Muscle layer of duodenum (tissue), 2 donors: ENCODE results near the gene RHCG.
"Not testable (repeated sequence)": the region's sequence is repeated elsewhere in the genome, so short reads cannot be mapped to it uniquely, and the experiment has no call there.

Experiments used
- H3K27ac ChIP-seq: one replicate; pipeline ENCODE4 v1.7.0; 2013; ENCODE audit warnings: mild to moderate bottlenecking, low read length
- H3K27me3 ChIP-seq: one replicate; pipeline ENCODE4 v1.7.0; 2013; ENCODE audit warnings: low read depth, mild to moderate bottlenecking, control low read depth, low read length
- H3K36me3 ChIP-seq, 2 donors: one replicate each; pipeline ENCODE4 v1.7.0; 2013; ENCODE audit warnings: low read length in 2 of 2, control low read depth in 1 of 2, mild to moderate bottlenecking in 1 of 2; ENCODE audit not compliant: insufficient read depth in 2 of 2, control insufficient read depth in 1 of 2
- H3K4me1 ChIP-seq, 2 donors: one replicate each; pipeline ENCODE4 v1.7.0; 2013; ENCODE audit warnings: low read length in 2 of 2, mild to moderate bottlenecking in 2 of 2, control low read depth in 1 of 2, moderate library complexity in 1 of 2; ENCODE audit not compliant: insufficient read depth in 2 of 2, control insufficient read depth in 1 of 2
- H3K4me3 ChIP-seq, 2 donors: one replicate each; pipeline ENCODE4 v1.7.0; 2013; ENCODE audit warnings: low read length in 2 of 2, low read depth in 1 of 2, mild to moderate bottlenecking in 1 of 2
- H3K9me3 ChIP-seq, 2 donors: one replicate each; pipeline ENCODE4 v1.7.0; 2013; ENCODE audit warnings: low read length in 2 of 2, control low read depth in 1 of 2, mild to moderate bottlenecking in 1 of 2; ENCODE audit not compliant: control insufficient read depth in 1 of 2
- donor health status: healthy.

RHCG gene

DNA sequence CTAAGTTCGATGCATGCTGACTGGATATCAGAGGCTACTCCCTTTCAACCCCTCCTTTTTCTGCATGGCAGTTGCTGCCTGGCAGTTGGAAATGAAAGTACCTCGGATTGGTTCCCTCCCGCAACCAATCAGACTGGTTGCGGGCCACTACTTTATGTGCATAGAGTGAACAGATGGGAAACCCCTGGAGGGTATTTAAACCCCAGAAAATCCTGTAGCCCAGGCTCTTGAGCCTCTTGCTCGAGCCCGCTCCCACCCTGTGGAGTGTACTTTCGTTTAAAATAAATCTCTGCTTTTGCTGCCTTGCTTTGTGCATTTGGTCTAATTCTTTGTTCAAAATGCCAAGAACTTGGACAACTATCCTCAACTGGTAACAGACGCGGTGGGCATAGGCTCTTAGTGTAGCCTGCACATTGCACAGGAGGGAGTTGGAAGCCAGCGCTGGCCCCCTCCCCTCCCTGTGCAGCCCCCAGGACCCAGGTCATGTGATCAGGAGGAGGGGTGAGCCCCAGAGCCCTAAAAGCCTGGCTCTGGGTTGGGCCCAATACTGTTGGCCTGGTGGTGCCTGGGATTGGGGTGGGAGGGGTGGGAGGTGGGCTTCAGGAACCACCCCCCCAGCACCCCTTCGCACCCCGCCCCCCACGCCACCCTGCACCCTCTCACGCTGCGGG, 26.8 kb downstream of the RHCG start:
- Histone ChIP-seq H3K36me3 (no peaks in the 10 kb centered on the region), H3K9me3 (no peaks in the 10 kb centered on the region), H3K4me3 (no peak overlapping the region), H3K27ac (no peak overlapping the region), H3K4me1 (no peaks in the 10 kb centered on the region), H3K27me3 (peaks cover 18% of the 10 kb centered on the region)

DNA sequence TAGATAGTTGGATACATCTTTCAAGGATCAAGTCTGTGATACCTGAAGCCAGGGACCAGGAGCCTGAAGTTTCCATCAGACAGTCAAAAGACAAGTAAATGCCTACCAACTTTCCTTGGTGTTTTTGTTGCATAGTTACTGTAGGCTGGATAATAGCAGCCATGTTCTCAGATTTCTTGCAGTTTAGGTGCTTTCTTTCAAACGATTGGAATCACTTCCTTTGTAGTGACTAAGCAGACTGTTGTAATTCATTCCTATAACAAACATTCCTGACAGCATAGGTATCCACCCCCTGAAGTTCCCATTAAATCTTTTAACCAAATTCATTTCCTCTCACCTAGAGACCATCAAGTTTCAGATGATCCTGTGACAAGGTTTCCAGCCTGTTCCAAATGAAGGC, 27.6 kb downstream of the RHCG start:
- H3K27me3 ChIP-seq, result peaks cover 18% of the 10 kb centered on the region
- H3K4me3 ChIP-seq, H3K36me3 ChIP-seq, H3K4me1 ChIP-seq, H3K27ac ChIP-seq, H3K9me3 ChIP-seq: not testable (repeated sequence)

DNA sequence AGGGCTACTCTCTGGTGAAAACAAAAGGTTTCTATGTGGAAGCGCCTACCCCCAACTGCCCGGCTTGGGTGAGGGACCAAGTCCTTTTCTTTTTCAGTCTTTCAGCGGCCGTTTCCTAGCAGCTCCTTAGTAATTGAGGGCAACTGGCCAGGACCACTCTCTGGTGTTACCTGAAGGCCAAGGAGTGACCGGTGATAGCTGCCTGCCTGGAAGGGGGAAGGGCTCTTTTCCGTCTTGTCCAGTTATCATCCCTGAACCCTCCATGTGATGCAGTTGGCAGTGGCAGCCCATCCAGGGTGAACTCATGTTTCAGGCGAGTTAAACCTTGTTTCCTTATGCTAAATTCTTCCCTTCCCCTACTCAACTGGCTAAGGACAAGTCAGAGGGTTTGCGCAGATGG, 33.3 kb downstream of the RHCG start:
- Histone ChIP-seq H3K4me3 (no peak overlapping the region), H3K4me1 (no peaks in the 10 kb centered on the region), H3K27me3 (no peaks in the 10 kb centered on the region), H3K27ac (no peak overlapping the region), H3K9me3 (no peaks in the 10 kb centered on the region), H3K36me3 (no peaks in the 10 kb centered on the region)

DNA sequence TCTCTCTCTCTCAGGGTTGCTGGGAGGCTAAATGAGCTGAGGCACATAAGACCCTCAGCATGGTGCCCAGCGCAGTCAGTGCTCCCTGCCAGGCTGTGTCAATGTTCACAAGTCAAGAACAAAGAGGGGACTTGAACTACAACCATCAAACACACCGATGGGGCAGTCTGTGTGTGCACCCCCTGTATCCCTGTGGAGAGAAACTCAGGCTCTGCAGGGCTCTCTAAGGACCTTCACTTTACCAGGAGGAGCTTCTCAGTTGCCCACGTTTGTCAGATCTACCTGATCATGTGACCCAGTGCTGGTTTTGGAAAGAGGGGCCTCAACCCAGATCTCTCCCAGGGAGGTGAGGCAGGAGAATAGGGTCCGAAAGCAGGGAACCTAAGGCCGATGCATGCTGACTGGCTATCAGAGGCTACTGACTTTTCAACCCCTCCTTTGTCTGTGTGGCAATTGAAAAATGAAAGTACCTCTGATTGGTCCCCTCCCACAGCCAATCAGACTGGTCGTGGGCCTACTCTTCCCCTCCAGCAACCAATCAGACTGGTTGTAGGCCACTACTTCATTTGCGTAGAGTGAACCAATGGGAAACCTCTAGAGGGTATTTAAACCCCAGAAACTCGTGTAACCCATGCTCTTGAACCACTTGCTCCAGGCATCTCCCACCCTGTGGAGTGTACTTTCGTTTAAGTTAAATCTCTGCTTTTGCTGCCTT, 34.0 kb downstream of the RHCG start:
- H3K4me1 ChIP-seq, result no peaks in the 10 kb centered on the region
- no peaks in the 10 kb centered on the region for H3K27me3 ChIP-seq
- H3K4me3 ChIP-seq, result no peak overlapping the region
- H3K36me3 ChIP-seq, result no peaks in the 10 kb centered on the region
- H3K9me3 ChIP-seq, result peaks cover 0 to 2% of the 10 kb centered on the region in 2 donors
- no peak overlapping the region for H3K27ac ChIP-seq

DNA sequence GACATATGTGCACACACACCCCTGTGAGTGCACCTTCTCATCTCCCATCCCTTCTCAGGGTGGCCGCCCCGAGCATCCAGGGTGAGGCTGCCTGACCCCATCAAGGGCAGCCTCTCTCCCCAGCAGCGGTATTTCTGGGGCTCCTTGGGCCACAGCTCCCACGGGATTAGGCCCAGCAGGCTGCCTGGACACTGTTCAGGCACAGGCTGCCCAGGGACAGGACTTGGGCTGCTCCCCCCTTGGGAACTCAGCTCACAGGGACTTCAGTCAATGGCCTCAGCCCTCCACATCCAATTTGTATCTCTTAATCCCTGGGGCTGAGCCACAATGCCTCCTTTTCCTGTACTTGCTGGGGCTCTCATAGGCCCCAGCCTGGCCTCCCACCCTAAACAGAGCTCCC, 35.0 kb downstream of the RHCG start:
- H3K36me3 ChIP-seq, result no peaks in the 10 kb centered on the region

DNA sequence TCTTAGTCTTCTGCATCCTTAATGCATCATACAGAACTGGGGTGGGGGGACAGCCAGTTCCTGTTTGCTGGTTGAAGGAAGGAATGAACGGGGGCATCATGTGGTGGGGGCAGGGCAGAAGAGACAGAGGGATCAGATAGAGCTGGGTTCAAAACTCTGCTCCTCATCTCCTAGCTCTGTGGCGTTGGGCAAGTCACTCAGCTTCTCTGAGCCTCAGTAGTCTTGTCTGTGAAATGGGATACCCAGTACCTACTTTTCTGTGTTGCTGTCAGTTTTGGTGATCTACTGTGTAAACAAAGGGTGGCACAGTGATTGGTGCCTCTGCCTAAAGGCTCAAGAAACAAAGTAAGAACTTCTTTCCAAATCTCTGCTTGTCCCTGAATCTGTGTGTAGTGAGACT, 36.3 kb downstream of the RHCG start:
- H3K9me3 ChIP-seq, result peaks cover 5 to 12% of the 10 kb centered on the region in 2 donors
- H3K36me3 ChIP-seq, result no peaks in the 10 kb centered on the region
- no peaks in the 10 kb centered on the region for H3K27me3 ChIP-seq
- no peak overlapping the region for H3K27ac ChIP-seq
- no peak overlapping the region for H3K4me3 ChIP-seq
- H3K4me1 ChIP-seq, result no peaks in the 10 kb centered on the region

More for the DNA sequence above, 35.0 kb downstream of the RHCG start:
- Histone ChIP-seq H3K27me3 (no peaks in the 10 kb centered on the region), H3K4me1 (no peaks in the 10 kb centered on the region), H3K9me3 (peaks cover 3 to 12% of the 10 kb centered on the region in 2 donors), H3K27ac (no peak overlapping the region), H3K4me3 (no peak overlapping the region)

DNA sequence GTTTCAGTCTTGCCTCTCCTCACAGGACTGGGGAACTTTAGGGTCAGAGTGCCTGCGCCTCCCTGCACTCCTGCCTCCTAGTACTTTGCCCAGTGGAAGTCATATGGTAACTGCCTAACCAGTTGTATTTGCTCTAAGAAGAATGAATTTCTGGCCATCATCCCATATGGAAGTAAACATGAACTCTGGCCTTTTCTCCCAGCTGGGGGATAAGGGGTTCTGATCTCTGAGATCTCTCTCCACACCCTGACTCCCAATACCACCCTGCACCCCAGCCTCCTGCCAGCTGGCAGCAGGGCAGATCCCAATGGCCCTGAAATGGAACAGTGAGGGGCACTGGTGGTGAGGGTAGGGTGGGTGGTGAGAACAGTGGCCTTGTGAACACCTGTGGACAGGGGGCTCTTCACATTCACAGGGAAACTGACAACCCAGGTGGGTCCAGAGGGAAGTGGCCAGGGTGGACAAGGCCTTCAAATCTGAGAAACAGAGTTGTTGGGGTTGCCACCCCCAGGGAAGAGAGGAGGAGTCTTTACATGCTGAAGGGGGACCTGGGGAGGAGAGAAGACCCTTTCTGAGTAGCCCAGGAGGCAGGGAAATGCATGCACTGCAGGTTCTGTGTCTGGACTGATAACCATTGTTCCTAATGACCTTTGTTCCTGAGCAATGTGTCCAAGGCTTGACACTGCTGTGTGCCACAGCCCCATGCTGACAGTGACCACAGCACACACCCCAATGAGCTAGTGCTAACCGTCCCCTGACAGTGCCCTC, 36.9 kb downstream of the RHCG start:
- no peak overlapping the region for H3K27ac ChIP-seq
- H3K27me3 ChIP-seq, result no peaks in the 10 kb centered on the region
- no peaks in the 10 kb centered on the region for H3K4me1 ChIP-seq
- peaks cover 5 to 12% of the 10 kb centered on the region in 2 donors for H3K9me3 ChIP-seq
- no peaks in the 10 kb centered on the region for H3K36me3 ChIP-seq
- H3K4me3 ChIP-seq, result no peak overlapping the region

DNA sequence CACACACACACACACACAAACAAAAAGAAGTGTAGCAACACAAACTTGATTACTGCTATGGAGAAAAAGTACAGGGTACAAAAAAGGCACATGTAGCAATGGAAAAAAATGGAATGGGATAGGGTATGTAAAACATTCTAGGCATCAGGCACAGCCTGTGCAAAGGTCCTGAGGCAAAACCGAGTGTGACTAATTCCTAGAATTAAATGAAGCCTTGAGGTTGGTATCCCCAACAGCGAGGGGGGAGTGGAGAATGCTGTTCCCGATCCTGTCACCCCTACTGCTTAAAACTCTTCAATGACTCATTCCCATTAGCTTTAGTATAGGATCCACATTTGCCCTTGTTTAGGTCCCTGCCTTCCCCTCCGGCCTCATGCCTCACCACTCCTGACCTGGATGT, 37.9 kb downstream of the RHCG start:
- Histone ChIP-seq H3K36me3 (no peaks in the 10 kb centered on the region), H3K27ac (no peak overlapping the region), H3K4me3 (no peak overlapping the region), H3K27me3 (no peaks in the 10 kb centered on the region), H3K9me3 (peaks cover 5 to 12% of the 10 kb centered on the region in 2 donors), H3K4me1 (no peaks in the 10 kb centered on the region)

DNA sequence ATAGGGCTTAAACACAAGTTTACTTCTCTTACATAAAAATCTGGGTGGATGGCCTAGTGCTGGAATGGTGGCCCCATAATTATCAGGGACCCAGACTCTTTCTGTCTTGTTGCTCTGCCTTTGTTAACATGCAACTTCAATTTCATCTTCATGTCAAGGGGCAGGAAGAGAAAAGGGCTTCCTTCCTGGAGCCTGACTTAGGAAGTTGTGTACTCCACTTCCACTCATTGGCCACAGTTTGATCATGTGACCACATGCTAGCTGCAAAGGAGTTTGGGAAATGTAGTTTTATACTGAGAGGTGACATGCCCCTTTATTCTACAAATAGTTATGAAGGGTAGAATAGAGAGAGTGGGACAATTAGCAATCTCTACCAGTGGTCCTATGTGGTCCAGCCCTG, 39.3 kb downstream of the RHCG start:
- no peak overlapping the region for H3K27ac ChIP-seq
- no peaks in the 10 kb centered on the region for H3K36me3 ChIP-seq
- peaks cover 5 to 12% of the 10 kb centered on the region in 2 donors for H3K9me3 ChIP-seq
- H3K4me3 ChIP-seq, result no peak overlapping the region
- H3K4me1 ChIP-seq, result no peaks in the 10 kb centered on the region
- no peaks in the 10 kb centered on the region for H3K27me3 ChIP-seq

DNA sequence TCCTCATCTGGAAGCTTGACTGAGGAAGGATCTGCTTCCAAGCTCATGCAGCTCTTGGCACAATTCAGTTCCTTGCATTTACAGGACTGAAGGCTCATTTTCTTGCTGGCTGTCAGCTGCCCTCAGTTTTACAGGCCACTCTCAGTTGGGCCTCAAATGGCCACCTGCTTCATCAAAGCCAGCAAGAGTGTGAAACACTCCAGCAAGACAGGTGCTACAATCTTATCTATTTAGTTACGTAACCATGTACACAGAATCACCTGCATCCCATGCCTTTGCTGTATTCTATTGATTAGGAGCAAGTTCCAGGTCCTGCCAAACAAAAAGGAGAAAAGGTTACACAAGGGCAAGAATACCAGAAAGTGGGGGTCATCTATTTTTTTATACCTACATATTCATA, 40.8 kb downstream of the RHCG start:
- Histone ChIP-seq H3K36me3 (no peaks in the 10 kb centered on the region), H3K9me3 (peaks cover 5 to 12% of the 10 kb centered on the region in 2 donors), H3K27ac (no peak overlapping the region), H3K4me1 (no peaks in the 10 kb centered on the region), H3K4me3 (no peak overlapping the region), H3K27me3 (peaks cover 4% of the 10 kb centered on the region)

DNA sequence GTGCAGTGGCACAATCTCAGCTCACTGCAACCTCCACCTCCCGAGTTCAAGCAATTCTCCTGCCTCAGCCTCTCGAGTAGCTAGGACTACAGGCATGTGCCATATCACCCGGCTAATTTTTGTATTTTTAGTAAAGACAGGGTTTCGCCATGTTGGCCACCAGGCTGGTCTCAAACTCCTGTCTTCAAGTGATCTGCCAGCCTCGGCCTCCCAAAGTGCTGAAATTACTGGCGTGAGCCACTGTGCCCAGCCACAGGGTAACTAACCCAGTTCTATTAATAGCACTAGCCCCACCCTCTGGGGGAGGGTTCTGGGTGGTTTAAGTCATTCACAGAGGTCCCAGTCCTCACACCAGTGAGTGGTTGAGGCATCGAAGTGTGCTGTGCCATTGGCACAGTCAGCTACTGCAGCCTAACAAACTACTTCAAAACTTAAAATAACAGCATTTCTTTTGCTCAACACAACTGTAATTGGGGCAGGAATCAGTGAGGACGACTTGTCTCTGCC, 44.0 kb downstream of the RHCG start:
- Histone ChIP-seq H3K4me3 (no peak overlapping the region), H3K36me3 (no peaks in the 10 kb centered on the region), H3K4me1 (peaks cover 0 to 5% of the 10 kb centered on the region in 2 donors), H3K27ac (no peak overlapping the region), H3K27me3 (peaks cover 8% of the 10 kb centered on the region), H3K9me3 (peaks cover 5 to 10% of the 10 kb centered on the region in 2 donors)
